Measurements from ENCODE around the gene ZDHHC11B.
"Not testable (repeated sequence)": the region's sequence is repeated elsewhere in the genome, so short reads cannot be mapped to it uniquely, and the experiment has no call there.

Gene ZDHHC11B

GRCh38 chr5:784428-785177 is at the start of gene ZDHHC11B:
TSS of gene ZDHHC11B (minus strand) at chr5:784729. CDS start at chr5:766919, 17,810 bp downstream.
- peak; percentile 88 for DNase-seq

GRCh38 chr5:834013-834412 is 49.5 kb upstream of the ZDHHC11B start:
- not testable (repeated sequence) for DNase-seq

- not testable (repeated sequence) for DNase-seq
Observed at GRCh38 chr5:828194-828593, 43.7 kb upstream of the ZDHHC11B start.

- peak; percentile 12 for DNase-seq
Observed at GRCh38 chr5:825544-825943, 41.0 kb upstream of the ZDHHC11B start.

GRCh38 chr5:821504-821903 is 37.0 kb upstream of the ZDHHC11B start:
- DNase-seq, result no peak

GRCh38 chr5:820245-820644 is 35.7 kb upstream of the ZDHHC11B start:
- no peak for DNase-seq

GRCh38 chr5:819078-819477 is 34.5 kb upstream of the ZDHHC11B start:
- DNase-seq, result no peak

- no peak for DNase-seq
Observed at GRCh38 chr5:816176-816575, 31.6 kb upstream of the ZDHHC11B start.

- DNase-seq, result no peak
Observed at GRCh38 chr5:815449-815848, 30.9 kb upstream of the ZDHHC11B start.

- DNase-seq, result not testable (repeated sequence)
Observed at GRCh38 chr5:813575-813974, 29.0 kb upstream of the ZDHHC11B start.

GRCh38 chr5:811384-811783 is 26.9 kb upstream of the ZDHHC11B start:
- DNase-seq, result not testable (repeated sequence)

- DNase-seq, result not testable (repeated sequence)
Observed at GRCh38 chr5:807719-808514, 23.4 kb upstream of the ZDHHC11B start.

GRCh38 chr5:801472-801871 is 16.9 kb upstream of the ZDHHC11B start:
- DNase-seq, result no peak

GRCh38 chr5:801055-801454 is 16.5 kb upstream of the ZDHHC11B start:
- DNase-seq, result not testable (repeated sequence)

GRCh38 chr5:798505-799138 is 14.1 kb upstream of the ZDHHC11B start:
- DNase-seq, result not testable (repeated sequence)

GRCh38 chr5:797986-798385 is 13.5 kb upstream of the ZDHHC11B start:
- not testable (repeated sequence) for DNase-seq

GRCh38 chr5:795873-796272 is 11.3 kb upstream of the ZDHHC11B start:
- not testable (repeated sequence) for DNase-seq

GRCh38 chr5:794948-795347 is 10.4 kb upstream of the ZDHHC11B start:
- not testable (repeated sequence) for DNase-seq

- not testable (repeated sequence) for DNase-seq
Observed at GRCh38 chr5:788703-789102, 4.2 kb upstream of the ZDHHC11B start.

- DNase-seq, result not testable (repeated sequence)
Observed at GRCh38 chr5:787857-788233, 3.3 kb upstream of the ZDHHC11B start.

GRCh38 chr5:787224-787856 is 2.8 kb upstream of the ZDHHC11B start:
- DNase-seq, result not testable (repeated sequence)

- DNase-seq, result not testable (repeated sequence)
Observed at GRCh38 chr5:785181-785705, 714 bp upstream of the ZDHHC11B start.
